SKM-1 (cell line): ENCODE data around the gene USP17L10.
"Not testable (repeated sequence)": the region's sequence is repeated elsewhere in the genome, so short reads cannot be mapped to it uniquely, and the experiment has no call there.

Experiments used
- DNase-seq: peaks from one replicate; lab custom pipeline; 2025; ENCODE audit not compliant: unreplicated experiment; lab: John Stamatoyannopoulos, UW

Gene USP17L10

GRCh38 chr4:9210357-9210756 lies at the start of gene USP17L10:
Gene USP17L10 (plus strand): TSS chr4:9210657. CDS start chr4:9210657, 0 bp downstream.
- DNase-seq, result not testable (repeated sequence)

GRCh38 chr4:9165990-9166389 lies 44.5 kb upstream of the USP17L10 start:
- not testable (repeated sequence) for DNase-seq

- DNase-seq, result not testable (repeated sequence)
Measured at GRCh38 chr4:9169791-9170459, 40.5 kb upstream of the USP17L10 start, which contains the start of gene FAM90A26. Gene FAM90A26 (plus strand): TSS chr4:9170409. CDS start chr4:9173173, 2,764 bp downstream.

GRCh38 chr4:9214701-9215100 lies 4.2 kb downstream of the USP17L10 start:
- DNase-seq, result not testable (repeated sequence)

- not testable (repeated sequence) for DNase-seq
Measured at GRCh38 chr4:9215105-9215504, 4.6 kb downstream of the USP17L10 start, which contains the start of gene USP17L11. Gene USP17L11 (plus strand): TSS chr4:9215405. CDS start chr4:9215405, 0 bp downstream.

GRCh38 chr4:9219852-9220251 lies 9.4 kb downstream of the USP17L10 start, which contains the start of gene USP17L12:
Gene USP17L12 (plus strand): TSS chr4:9220152. CDS start chr4:9220152, 0 bp downstream.
- not testable (repeated sequence) for DNase-seq

GRCh38 chr4:9224596-9224995 lies 14.1 kb downstream of the USP17L10 start, which contains the start of gene USP17L13:
Gene USP17L13 (plus strand): TSS chr4:9224896. CDS start chr4:9224896, 0 bp downstream.
- not testable (repeated sequence) for DNase-seq

- not testable (repeated sequence) for DNase-seq
Measured at GRCh38 chr4:9230249-9230648, 19.8 kb downstream of the USP17L10 start.

GRCh38 chr4:9234085-9234484 lies 23.6 kb downstream of the USP17L10 start, which contains the start of gene USP17L15:
Gene USP17L15 (plus strand): TSS chr4:9234385. CDS start chr4:9234385, 0 bp downstream.
- DNase-seq, result not testable (repeated sequence)

GRCh38 chr4:9238461-9238860 lies 28.0 kb downstream of the USP17L10 start:
- DNase-seq, result not testable (repeated sequence)

GRCh38 chr4:9243579-9243978 lies 33.1 kb downstream of the USP17L10 start, which contains the start of gene USP17L17:
Gene USP17L17 (plus strand): TSS chr4:9243879. CDS start chr4:9243879, 0 bp downstream.
- DNase-seq, result not testable (repeated sequence)

- not testable (repeated sequence) for DNase-seq
Measured at GRCh38 chr4:9247953-9248680, 37.7 kb downstream of the USP17L10 start, which contains the start of gene USP17L18. Gene USP17L18 (plus strand): TSS chr4:9248630. CDS start chr4:9248630, 0 bp downstream.

- not testable (repeated sequence) for DNase-seq
Measured at GRCh38 chr4:9253078-9253477, 42.6 kb downstream of the USP17L10 start, which contains the start of gene USP17L19. Gene USP17L19 (plus strand): TSS chr4:9253378. CDS start chr4:9253378, 0 bp downstream.

GRCh38 chr4:9257824-9258223 lies 47.4 kb downstream of the USP17L10 start, which contains the start of gene USP17L20:
Gene USP17L20 (plus strand): TSS chr4:9258124. CDS start chr4:9258124, 0 bp downstream.
- not testable (repeated sequence) for DNase-seq
